Liver (tissue), 9 donors: ENCODE results near the gene LEKR1. TPM values are rescaled to one million over a fixed set of nuclear protein-coding genes. Genes with fewer than 3 reads are reported as not detected.
A peak's percentile ranks its signal among the peaks of the same experiment; 100 is the strongest.

Experiments used
- DNase-seq: peaks from one replicate; pipeline ENCODE4 v3.0.0-alpha.2; 2017; ENCODE audit warnings: low spot score
- H3K27ac ChIP-seq, 2 donors: one replicate each; pipeline ENCODE4 v1.7.0; 2013; ENCODE audit warnings: inconsistent platforms in 2 of 2, low read length in 2 of 2, control low read depth in 1 of 2, low read depth in 1 of 2, mild to moderate bottlenecking in 1 of 2
- H3K27me3 ChIP-seq, 4 donors: one replicate each; pipeline versions ENCODE4 v1.6.1 to v1.7.0; 2013; ENCODE audit warnings: low read length in 3 of 4, inconsistent platforms in 1 of 4, mild to moderate bottlenecking in 1 of 4, moderate library complexity in 1 of 4; ENCODE audit not compliant: control insufficient read depth in 4 of 4, insufficient read depth in 4 of 4
- H3K36me3 ChIP-seq, 4 donors: one replicate each; pipeline versions ENCODE4 v1.6.1 to v1.7.0; 2013; ENCODE audit warnings: low read length in 3 of 4, mild to moderate bottlenecking in 3 of 4, low read depth in 1 of 4, moderate library complexity in 1 of 4; ENCODE audit not compliant: control insufficient read depth in 4 of 4, insufficient read depth in 3 of 4
- H3K4me1 ChIP-seq, 4 donors: one replicate each; pipeline versions ENCODE4 v1.6.1 to v1.7.0; 2013; ENCODE audit warnings: low read length in 3 of 4, mild to moderate bottlenecking in 3 of 4, moderate library complexity in 1 of 4; ENCODE audit not compliant: control insufficient read depth in 4 of 4, insufficient read depth in 4 of 4
- H3K4me3 ChIP-seq, 3 donors: one replicate each; pipeline versions ENCODE4 v1.6.1 to v1.7.0; 2013; ENCODE audit warnings: low read length in 3 of 3, control low read depth in 1 of 3, low read depth in 1 of 3, mild to moderate bottlenecking in 1 of 3
- H3K9ac ChIP-seq, 2 donors: one replicate each; pipeline ENCODE4 v1.7.0; 2013; ENCODE audit warnings: low read length in 2 of 2, mild to moderate bottlenecking in 2 of 2, moderate library complexity in 2 of 2, control low read depth in 1 of 2, low read depth in 1 of 2
- H3K9me3 ChIP-seq, 4 donors: one replicate each; pipeline versions ENCODE4 v1.6.1 to v1.7.0; 2013; ENCODE audit warnings: low read length in 3 of 4; ENCODE audit not compliant: control insufficient read depth in 4 of 4
- FOXA1 ChIP-seq: IDR thresholded peaks from 2 replicates; pipeline ENCODE4 v1.6.1; 2016; ENCODE audit warnings: antibody characterized with exemption
- HNF4A ChIP-seq, 2 donors: conservative IDR thresholded peaks; 2 replicates each; pipeline ENCODE4 v1.6.1; 2016; ENCODE audit warnings: antibody characterized with exemption in 2 of 2, mild to moderate bottlenecking in 2 of 2
- JUND ChIP-seq, 2 donors: IDR thresholded peaks; 2 replicates each; pipeline ENCODE4 v1.6.1; 2016; ENCODE audit warnings: antibody characterized with exemption in 2 of 2
- RAD21 ChIP-seq, 2 donors: IDR thresholded peaks; 2 replicates each; pipeline ENCODE4 v1.6.1; 2016; ENCODE audit warnings: antibody characterized with exemption in 2 of 2, mild to moderate bottlenecking in 2 of 2
- REST ChIP-seq: IDR thresholded peaks from 2 replicates; pipeline ENCODE4 v1.6.1; 2016; ENCODE audit warnings: antibody characterized with exemption, mild to moderate bottlenecking
- RXRA ChIP-seq, 2 donors: IDR thresholded peaks; 2 replicates each; pipeline ENCODE4 v1.6.1; 2017 to 2018; ENCODE audit warnings: antibody characterized with exemption in 2 of 2, mild to moderate bottlenecking in 1 of 2
- TAF1 ChIP-seq: conservative IDR thresholded peaks from 2 replicates; pipeline ENCODE4 v1.6.1; 2016; ENCODE audit warnings: antibody characterized with exemption, mild to moderate bottlenecking
- YY1 ChIP-seq: IDR thresholded peaks from 2 replicates; pipeline ENCODE4 v1.6.1; 2016; ENCODE audit warnings: antibody characterized with exemption, mild to moderate bottlenecking
- WGBS: extraction: QIAGEN DNeasy Blood & Tissue Kit; methylation state at CpG from one replicate; pipeline ENCODE4 v1.1.7; 2013; 5-methylcytosine and 5-hydroxymethylcytosine counted together
- polyA plus RNA-seq, 2 donors: library from polyadenylated mRNA; stranded (reverse) in 1 of 2; unstranded in 1 of 2; fragments of 200-250 nt in 1 of 2; fragments of >200 nt in 1 of 2; fragmentation: Nextera tagmentation in 1 of 2; extraction: Ambion mirVana in 1 of 2; gene quantifications; one replicate each; pipeline versions ENCODE4 v1.2.1 to v1.2.3, GENCODE V29; 2013 to 2015
- total RNA-seq, 2 donors: library from RNA; depleted of rRNA; stranded (reverse); fragments of >200 nt; gene quantifications; one replicate each; pipeline ENCODE4 v1.2.3, GENCODE V29; 2014
- TF ChIP-seq, protein P1 (sequence below): IDR thresholded peaks from 2 replicates; pipeline ENCODE4 v1.6.1; 2016; ENCODE audit warnings: antibody characterized with exemption
- TF ChIP-seq, protein P2 (sequence below): IDR thresholded peaks from 2 replicates; pipeline ENCODE4 v1.6.1; 2016; ENCODE audit warnings: antibody characterized with exemption
- donor health status: healthy.
- donor health status: healthy.
- donor health status: healthy.
- donor health status: healthy.
- donor health status: healthy.

The LEKR1 gene
- total and polyA plus RNA-seq, 4 donors: 0.19 to 0.72 (median 0.44) TPM

DNA sequence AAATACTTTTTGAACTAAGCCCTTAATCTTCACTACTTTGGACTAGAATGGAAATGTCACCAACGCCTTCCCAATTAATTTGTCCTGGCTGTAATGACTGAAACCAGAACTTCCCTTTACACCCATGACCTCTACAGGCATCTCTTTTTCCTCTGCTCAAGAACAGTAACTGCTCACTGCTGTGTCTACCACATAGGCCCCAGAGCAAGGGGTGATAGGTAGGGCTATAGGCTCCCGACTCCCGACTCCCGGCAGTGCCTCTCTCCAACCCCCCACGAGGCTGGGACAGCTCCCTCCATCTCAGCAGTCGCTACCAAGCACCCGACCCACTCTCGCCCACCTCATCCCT lies 384 bp upstream of the LEKR1 start:
- Histone ChIP-seq H3K27ac (peak overlapping the region; percentile 95 to 98), H3K27me3 (no peaks in the 10 kb centered on the region), H3K36me3 (no peaks in the 10 kb centered on the region), H3K9ac (peak overlapping the region; percentile 37 to 94), H3K4me1 (peaks cover 0 to 6% (median 2%) of the 10 kb centered on the region in 4 donors), H3K9me3 (no peaks in the 10 kb centered on the region), H3K4me3 (peak overlapping the region; percentile 65 to 93 (median 79))
- DNase-seq: no peak
- TF ChIP-seq HNF4A (conservative IDR thresholded peaks at IDR 0.05): no peak
- TF ChIP-seq RXRA (IDR thresholded peaks at IDR 0.05): no peak
- peak; percentile 12 for TF ChIP-seq YY1
- no peak for TF ChIP-seq TAF1
- TF ChIP-seq, protein P1, sequence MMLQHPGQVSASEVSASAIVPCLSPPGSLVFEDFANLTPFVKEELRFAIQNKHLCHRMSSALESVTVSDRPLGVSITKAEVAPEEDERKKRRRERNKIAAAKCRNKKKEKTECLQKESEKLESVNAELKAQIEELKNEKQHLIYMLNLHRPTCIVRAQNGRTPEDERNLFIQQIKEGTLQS: no peak
- TF ChIP-seq FOXA1: no peak
- WGBS: 6% methylated on average over 8 of the region's 8 CpGs

DNA sequence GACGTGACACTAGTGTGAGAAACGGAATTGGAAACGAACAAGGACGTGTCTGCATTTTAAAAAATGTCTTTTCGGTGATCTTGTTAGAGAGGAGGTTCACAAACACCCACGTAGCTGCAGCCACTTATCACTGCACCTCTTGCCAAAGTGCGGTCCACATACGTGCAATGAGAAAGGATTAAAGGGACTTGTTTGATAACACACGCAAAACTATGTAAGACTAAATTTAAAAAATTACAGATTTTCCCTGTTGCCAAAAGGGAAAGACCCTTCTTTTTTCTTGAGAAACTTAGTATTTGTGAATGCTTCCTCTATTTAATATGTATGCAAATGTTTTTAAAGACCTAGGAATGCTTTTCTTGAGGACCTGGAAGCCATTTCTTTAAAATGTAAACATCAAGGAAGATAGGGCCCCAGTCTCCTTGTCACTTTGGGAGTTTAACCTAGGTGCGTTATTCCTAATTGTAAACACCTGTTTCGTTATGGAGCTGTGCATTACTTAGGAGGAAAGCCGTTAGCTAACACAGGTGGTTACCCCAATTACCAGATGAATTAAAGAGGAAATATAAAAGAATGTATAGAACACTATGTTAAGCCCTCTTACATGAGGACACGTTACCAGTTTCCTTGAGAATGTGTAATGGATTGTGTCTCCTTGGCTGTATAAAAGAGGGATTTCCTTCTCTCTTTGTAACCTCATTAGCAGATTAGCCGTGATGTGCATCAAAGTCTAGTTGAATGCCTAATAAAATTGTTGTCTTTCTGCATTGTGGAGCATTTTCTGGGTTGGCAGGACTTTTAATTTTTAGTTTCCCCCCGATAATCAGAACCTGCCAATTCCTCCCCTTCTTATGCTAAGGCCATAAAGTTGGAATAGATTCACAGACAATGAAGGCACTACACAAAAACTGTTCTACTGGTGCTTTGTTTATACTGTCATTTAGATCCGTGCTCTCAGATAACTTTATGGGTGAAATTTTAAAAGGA lies 1.0 kb downstream of the LEKR1 start:
- Histone ChIP-seq H3K27me3 (no peaks in the 10 kb centered on the region), H3K9me3 (no peaks in the 10 kb centered on the region), H3K27ac (peak overlapping the region; percentile 95 to 98), H3K9ac (peak overlapping the region; percentile 84 to 94), H3K4me1 (peaks cover 0 to 6% (median 2%) of the 10 kb centered on the region in 4 donors), H3K4me3 (peak overlapping the region; percentile 65 to 93 (median 79)), H3K36me3 (no peaks in the 10 kb centered on the region)
- no peak for DNase-seq
- TF ChIP-seq JUND (IDR thresholded peaks at IDR 0.05) (no peak), HNF4A (conservative IDR thresholded peaks at IDR 0.05) (peak in 1 of 2 donors; percentile 1), REST (no peak), RXRA (IDR thresholded peaks at IDR 0.05) (peak in 1 of 2 donors; percentile 51)
- WGBS: 38% methylated on average over 16 of the region's 16 CpGs

DNA sequence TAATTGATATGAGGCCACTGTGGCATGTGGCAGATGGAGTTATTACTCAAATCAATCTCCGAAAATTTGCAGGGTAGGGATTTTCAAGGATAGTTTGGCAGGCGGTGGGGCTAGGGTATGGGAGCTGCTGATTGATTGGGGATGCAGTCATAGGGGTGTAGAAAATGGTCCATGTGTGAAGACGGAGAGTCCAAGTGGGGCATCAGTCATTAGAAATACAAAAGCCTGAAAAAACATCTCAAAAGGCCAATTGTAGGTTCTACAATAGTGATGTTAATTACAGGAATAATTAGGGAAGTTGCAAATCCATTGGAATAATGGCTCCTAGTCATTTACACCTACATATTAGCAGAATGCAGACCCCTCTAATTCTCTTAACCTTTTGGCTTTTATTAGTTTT lies 4.9 kb downstream of the LEKR1 start:
- no peaks in the 10 kb centered on the region for H3K36me3 ChIP-seq
- H3K27me3 ChIP-seq: no peaks in the 10 kb centered on the region
- peaks cover 0 to 3% (median 1%) of the 10 kb centered on the region in 4 donors for H3K4me1 ChIP-seq
- no peak for TF ChIP-seq RXRA (IDR thresholded peaks at IDR 0.05)
- TF ChIP-seq RAD21 (IDR thresholded peaks at IDR 0.05): no peak
- TF ChIP-seq, protein P2, sequence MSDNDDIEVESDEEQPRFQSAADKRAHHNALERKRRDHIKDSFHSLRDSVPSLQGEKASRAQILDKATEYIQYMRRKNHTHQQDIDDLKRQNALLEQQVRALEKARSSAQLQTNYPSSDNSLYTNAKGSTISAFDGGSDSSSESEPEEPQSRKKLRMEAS: no peak
- no peak for TF ChIP-seq JUND (IDR thresholded peaks at IDR 0.05)
- no peak for TF ChIP-seq HNF4A (conservative IDR thresholded peaks at IDR 0.05)
- DNase-seq: no peak
- 93% methylated on average over 3 of the region's 3 CpGs for WGBS
- H3K9me3 ChIP-seq: no peaks in the 10 kb centered on the region
- no peak overlapping the region for H3K9ac ChIP-seq
- H3K4me3 ChIP-seq: no peak overlapping the region
- H3K27ac ChIP-seq: no peak overlapping the region
